GM18868 (cell line): Measurements from ENCODE around the gene ACTN1.

Source experiments
- ATAC-seq: cut with Tn5 transposase; IDR thresholded peaks from one replicate; pipeline ENCODE4 v1.9.1; 2021; ENCODE audit warnings: mild to moderate bottlenecking, moderate library complexity; ENCODE audit not compliant: unreplicated experiment

ACTN1 gene

DNA sequence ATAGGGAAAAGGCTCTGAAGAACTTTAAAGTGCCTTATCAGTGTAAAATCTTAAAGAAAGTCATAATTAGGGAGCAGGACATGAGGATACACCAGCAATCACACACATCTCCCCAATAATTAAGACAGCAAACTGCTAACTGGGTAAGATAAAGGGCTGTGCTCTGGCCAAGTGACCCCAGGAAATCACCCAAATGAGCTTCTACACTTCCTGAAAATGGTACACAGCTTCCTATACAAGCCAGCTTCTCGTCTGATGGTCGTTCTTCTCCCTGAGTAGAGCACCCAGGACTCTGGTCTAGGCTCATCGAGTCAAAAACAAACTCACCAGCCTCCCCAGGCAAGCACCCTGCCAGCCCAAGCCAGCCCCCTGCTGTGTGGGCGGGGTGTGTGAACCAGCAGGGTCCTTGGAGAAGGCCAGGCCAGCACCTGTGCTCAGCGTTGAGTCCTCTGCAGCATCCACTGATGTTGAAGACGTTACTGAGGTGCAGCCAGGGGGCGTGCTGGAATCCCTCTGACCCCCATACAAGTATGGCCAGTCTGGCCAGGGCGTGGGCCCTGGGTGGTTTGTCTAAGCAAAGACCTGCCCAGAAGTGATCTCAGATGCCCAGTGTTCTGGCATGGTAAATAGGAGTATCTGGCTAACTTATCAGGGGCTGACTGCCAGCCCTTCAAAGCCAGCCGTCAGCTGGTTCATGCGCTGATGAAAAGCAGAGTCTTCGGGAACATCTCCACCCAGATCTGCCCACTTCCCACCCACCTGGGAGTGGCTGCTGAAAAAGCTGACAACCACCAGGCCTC lies 41.4 kb downstream of the ACTN1 start:
- ATAC-seq = no peak

DNA sequence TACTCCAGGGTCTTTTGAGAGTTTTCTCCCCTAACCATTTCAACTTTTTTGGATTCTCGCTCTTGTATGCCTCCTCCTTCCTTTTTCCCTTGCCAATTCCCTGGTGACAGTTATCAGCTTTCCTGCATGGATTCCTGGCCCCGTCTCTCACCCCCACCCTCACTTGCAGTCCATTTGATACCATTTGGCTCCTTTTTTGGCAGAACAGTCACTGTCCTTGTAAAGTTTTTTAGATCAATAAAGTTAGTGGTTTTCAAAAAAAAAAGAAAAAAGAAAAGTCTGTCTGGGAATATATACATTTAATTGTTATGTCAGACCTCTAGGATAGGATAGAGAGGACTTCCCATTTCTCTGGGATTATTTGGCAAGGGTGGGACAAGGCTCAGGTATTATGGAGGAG lies 42.1 kb downstream of the ACTN1 start:
- ATAC-seq = no peak

DNA sequence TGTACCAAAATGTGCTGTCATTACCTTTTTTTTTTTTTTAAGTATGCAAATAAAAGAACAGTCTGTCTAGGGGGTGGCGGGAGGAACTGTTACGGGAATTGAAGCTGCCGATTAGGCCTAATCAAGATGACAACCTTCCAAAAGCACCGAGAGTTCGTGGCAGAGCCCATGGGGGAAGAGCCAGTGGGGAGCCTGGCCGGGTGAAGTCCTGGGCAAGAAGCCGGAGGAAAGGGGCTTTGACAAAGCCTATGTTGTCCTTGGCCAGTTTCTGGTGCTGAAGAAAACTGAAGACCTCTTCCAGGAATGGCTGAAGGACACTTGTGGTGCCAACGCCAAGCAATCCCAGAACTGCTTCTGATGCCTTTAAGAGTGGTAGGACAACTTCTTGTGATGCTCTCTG lies 42.6 kb downstream of the ACTN1 start:
- no peak for ATAC-seq

DNA sequence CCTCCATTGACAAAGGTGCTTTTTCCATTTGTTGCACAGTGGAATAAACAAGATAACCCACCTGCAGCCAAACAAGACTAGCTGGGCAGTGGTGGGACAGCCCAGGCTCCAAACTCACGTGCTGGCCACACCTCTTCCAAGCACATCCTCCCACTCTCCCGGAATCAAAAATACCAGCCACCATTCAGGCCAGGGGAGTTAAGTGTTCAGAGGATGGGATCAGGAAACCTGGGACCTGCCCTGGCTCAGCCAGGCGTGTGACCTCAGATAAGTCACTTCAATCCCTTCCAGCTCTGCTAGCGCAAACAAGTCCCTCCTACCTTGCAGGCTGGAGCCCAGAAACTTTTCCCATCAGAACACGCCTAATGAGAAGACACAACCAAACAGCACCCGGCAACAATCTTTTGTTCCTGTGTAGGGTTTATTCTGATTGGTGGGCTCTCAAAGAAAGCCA lies 43.3 kb downstream of the ACTN1 start:
- ATAC-seq = no peak

DNA sequence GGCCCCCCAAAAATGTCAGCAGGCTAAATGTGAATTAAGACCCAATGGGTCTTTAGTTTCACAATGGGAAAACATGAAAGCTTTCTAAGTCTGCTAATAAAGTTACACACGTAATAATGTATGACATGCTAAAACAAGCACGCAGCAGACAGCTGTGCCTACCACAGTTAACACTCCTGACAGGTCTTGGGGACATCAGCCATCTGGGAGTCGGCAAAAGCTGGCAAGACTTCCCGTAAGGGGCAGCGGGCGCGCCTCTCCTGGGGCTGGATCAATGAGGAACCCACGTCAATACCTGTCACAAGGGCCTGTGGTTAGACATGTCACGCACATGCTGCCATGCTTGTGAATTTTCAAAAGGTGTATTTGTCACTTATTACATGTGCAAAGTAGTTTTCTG lies 45.0 kb downstream of the ACTN1 start:
- no peak for ATAC-seq

- no peak for ATAC-seq
These were observed 46.4 kb downstream of the ACTN1 start for GRCh38 chr14:68932686-68933085.

DNA sequence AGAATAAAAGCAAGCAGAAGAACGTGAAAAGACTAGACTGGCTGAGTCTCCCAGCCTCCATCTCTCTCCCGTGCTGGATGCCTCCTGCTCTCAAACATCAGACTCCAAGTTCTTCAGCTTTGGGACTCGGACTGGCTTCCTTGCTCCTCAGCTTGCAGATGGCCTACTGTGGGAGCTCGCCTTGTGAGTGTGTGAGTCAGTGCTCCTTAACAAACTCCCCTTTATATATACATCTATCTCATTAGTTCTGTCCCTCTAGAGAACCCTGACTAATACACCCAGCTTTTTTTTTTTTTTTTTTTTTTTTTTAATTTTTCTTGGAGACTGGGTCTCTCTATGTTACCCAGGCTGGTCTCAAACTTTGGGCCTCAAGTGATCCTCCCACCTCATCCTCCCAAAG lies 46.9 kb downstream of the ACTN1 start:
- ATAC-seq = no peak

DNA sequence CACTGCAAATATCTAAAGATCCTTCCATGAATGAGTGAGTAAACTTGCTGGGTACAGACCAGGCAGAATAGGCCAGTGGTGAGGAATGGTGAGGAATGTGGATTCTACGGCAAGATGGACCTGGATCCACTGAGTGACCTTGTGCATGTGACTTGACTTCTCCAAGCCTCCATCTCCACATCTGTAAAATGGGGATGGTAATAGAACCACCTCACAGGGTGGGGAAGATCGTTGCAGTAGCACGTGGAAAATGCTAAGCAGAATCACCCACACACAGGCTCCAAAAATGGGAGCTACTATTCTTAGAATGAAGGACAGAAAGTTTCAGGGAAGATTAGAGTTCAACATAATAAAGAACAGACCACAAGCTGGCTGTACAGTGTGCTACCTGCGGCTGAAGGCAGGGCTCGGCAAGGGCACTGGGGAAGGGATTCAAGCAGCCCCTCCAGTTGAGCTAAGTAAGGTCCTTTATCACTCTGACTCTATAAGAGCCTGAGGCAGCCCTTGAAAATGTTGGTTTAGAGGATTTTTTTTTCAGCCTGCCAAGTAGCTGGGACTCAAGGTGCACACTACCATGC lies 47.5 kb downstream of the ACTN1 start:
- no peak for ATAC-seq

DNA sequence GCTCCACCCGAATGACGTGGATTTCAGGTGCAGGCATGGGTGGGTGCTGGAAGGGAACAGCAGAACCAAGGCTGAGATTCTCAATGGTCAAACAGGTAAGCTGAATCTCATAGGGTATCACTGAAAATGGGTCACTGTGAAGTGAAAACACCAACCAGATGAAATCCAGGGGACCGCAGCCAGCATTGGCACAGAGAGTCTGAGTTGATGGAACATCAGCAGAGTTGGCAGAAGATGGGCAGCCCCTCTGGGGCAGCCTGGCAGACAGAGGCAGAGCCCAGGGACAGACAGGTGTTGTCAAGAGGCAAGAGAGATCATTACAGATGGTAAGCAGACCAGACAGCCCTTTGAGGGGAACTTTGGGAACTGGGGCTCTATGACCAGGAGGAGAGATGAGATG lies 48.0 kb downstream of the ACTN1 start:
- ATAC-seq = no peak

GRCh38 chr14:68929623-68930307 lies 49.3 kb downstream of the ACTN1 start:
- ATAC-seq = no peak

GRCh38 chr14:68928770-68929550 lies 50.1 kb downstream of the ACTN1 start:
- ATAC-seq = no peak

DNA sequence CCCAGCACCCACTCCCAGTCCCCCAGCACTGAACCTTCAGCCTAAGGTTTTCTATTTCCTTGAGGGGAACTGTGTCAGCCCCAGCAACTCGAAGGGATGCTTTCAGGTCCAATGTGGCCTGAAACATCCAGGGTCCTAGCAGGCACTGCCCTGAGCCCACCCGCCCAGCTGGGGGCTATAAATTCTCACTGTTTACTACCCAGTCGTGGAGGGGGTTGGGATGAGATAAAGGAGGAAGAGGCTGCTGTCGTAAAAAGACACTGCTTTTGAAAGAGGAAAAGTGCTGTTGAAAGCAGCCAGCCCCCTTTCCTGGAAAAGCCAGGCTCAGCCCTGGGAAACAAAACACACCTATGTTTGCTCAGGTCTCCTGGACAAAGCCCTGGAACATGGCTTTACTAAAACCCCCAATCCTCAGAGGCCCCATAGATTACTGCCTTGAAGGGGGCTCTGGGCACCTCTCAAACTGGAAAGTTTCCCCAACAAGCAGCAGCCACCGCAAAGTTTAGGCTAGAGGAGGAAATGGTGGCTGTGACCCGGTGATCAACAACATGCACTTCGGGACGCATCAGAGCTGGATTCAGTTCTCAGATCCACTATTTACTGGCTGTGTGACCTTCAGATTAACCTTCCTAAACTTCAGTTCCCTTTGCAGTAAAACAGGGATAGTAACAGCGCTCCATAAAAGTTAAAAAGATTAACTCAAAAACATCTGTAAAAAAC lies 51.0 kb downstream of the ACTN1 start:
- ATAC-seq = no peak

GRCh38 chr14:68927089-68927488 lies 52.0 kb downstream of the ACTN1 start:
- no peak for ATAC-seq

DNA sequence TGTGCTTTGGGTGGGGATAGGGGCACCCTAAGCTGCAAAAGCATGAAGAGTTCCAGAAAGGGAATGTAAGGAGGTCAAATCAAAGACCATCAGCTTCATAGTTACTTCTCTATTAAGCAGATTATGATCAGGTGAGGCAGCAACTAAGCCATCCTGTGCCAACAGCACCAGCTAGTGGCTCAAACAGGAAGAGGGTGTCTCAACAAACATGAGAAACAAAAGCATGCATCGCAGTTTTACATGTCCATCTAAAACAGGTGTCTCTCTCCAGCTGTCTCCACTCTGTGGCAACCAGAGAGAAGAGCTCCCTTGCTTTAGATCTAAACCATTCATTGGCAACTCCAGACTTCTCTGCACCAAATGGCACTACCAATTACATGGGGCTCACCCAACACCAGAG lies 52.9 kb downstream of the ACTN1 start:
- no peak for ATAC-seq

DNA sequence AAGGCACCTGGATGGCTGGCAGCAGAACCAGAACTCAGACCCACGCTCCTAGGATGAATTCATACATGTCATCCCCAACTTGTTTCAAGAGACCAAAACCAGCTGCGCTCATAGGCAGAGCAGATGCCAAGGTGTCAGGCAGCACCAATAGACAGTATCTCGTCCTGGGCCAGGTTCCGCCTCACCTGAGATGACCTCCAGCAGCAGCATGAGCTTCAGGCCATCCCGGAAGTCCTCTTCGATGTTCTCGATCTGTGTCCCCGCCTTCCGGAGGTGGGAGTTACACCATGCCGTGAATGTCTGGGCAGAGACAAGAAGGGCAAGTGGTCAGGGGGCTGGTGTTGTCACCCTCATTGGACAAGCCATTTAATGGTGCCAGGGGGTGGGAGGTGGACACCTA lies 53.7 kb downstream of the ACTN1 start:
- ATAC-seq = no peak

- ATAC-seq = no peak
These were observed 54.6 kb downstream of the ACTN1 start for GRCh38 chr14:68924186-68925158.

DNA sequence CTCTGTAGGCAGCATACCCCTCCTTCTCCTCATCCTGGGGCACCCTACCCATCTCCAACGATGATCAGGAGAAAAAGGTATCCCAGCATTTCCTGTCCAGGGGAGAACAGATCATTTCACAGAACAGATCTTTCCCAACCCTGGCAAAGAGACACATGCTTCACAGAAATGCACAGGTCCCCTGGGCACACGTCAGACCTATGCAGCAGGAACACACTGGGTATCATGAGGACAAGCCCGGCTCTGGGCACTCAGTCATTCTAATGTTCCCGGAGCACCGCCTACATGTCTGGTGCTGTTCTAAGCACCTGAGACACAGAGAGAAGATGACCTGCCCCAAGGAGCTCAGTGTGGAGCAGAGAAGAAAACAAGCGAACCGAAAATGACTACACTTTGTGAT lies 56.2 kb downstream of the ACTN1 start:
- ATAC-seq = no peak

DNA sequence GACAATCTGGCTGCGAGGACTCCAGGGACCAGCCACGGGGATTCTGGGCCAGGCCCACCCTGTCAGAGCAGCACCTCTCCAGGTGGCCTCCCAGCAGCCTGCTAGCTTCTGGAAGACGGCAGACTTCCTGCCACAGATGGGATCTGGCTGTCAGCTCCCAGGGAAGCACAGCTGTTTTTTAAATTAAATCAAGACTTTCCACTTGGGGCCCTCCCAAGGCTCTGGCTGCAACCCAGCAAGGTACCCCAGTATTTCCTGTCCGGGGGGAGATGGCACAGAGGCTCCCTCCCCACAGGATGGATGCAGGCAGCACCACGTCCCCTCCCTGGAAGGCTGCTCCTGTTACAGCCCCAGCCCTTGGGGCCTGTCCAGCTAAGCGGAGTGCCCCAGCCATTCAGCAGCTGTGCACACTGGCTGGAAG lies 56.9 kb downstream of the ACTN1 start:
- ATAC-seq = no peak

DNA sequence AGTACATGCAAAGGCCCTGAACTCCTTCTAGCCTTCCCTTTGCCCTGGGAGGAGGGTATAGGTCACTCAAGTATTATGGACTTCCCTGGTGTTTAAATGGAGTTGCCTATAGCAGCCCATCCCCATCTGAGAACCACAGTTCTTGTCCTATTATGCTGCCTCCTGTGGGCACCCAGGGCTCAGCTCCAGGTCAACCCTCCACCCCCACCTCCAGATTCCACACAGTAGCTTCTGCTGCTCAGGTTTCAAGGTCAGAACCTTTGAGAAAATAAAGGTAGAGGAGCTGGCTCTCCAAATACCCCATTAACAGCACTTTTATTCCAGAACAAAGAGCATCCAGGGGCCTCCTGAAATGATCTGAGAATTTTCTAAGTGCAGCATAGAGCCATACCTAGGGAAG lies 57.4 kb downstream of the ACTN1 start:
- no peak for ATAC-seq

GRCh38 chr14:68921049-68921448 lies 58.1 kb downstream of the ACTN1 start:
- ATAC-seq = no peak
